Heart left ventricle (tissue), 13 donors: ENCODE measurements around the gene IGSF8.

Experiments
- POLR2A ChIP-seq, 2 donors: fragments of 450-650 bp; IDR thresholded peaks; one replicate each; pipeline ENCODE4 v1.6.1; 2017; ENCODE audit warnings: antibody characterized with exemption in 2 of 2, mild to moderate bottlenecking in 2 of 2, moderate library complexity in 2 of 2
- TF ChIP-seq, protein P1 (sequence below), 12 donors: fragments of 200-600 bp; sonication (generic) in 4 of 12; IDR thresholded peaks; one replicate each; pipeline versions ENCODE4 v1.5.0 to v1.8.0; 2018 to 2022; ENCODE audit warnings: antibody characterized with exemption in 12 of 12, mild to moderate bottlenecking in 5 of 12
- donor health status: ischemic (EF 13 %, LVEDD 7.1; RV severe dilation, severe dysfunction).
- donor health status: DM: no; HTN: yes; CAD: no.
- donor health status: DM: no; HTN: no; CAD: no.
- donor health status: ischemic (EF 25% LVEDD 6.9; RV normal size, moderate dysfunction).
- donor health status: ischemic (EF 25% LVEDD 5.7; RV mildly dilated, moderate dysfunction).
- donor health status: ischemic (EF 35%, LVEDD 5.7; RV mildly dilated, moderate dysfunction).
- donor health status: nonischemic (EF 11% LVEDD 7.7; RV severe dilation, severe dysfunction).
- donor health status: DM: yes; HTN: yes; CAD: no.
- donor health status: PGD.
- donor health status: ischemic (EF 29% LVEDD 5.4; RV normal size, mild dysfunction).
- donor health status: nonischemic (EF 23%, LVEDD 6.1; RV moderate dilation, normal function).

DNA sequence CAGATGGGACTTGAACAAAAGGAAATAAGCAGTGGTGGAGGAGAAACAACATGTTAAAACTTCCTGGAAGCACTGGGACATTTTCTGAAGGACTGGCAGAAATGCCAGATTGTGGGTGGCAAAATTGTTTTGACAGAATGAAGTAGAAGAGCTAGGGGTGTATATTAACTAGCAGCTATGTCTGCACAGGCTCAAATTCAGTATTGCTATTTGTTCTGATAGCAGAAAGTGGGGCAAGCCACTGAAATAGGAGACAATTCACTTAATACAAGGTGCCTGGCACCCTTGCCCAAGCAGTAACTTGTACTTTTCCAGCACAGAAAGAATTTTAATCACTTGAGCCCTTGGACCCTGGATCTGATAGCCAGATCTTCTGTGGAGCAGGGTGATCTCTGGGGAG lies 54.9 kb downstream of the IGSF8 start:
- TF ChIP-seq, protein P1, sequence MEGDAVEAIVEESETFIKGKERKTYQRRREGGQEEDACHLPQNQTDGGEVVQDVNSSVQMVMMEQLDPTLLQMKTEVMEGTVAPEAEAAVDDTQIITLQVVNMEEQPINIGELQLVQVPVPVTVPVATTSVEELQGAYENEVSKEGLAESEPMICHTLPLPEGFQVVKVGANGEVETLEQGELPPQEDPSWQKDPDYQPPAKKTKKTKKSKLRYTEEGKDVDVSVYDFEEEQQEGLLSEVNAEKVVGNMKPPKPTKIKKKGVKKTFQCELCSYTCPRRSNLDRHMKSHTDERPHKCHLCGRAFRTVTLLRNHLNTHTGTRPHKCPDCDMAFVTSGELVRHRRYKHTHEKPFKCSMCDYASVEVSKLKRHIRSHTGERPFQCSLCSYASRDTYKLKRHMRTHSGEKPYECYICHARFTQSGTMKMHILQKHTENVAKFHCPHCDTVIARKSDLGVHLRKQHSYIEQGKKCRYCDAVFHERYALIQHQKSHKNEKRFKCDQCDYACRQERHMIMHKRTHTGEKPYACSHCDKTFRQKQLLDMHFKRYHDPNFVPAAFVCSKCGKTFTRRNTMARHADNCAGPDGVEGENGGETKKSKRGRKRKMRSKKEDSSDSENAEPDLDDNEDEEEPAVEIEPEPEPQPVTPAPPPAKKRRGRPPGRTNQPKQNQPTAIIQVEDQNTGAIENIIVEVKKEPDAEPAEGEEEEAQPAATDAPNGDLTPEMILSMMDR (IDR thresholded peaks at IDR 0.05) = no peak
- no peak for TF ChIP-seq POLR2A (IDR thresholded peaks at IDR 0.05)
